ENCODE data around the gene CACNA1E. TPM values are rescaled to one million over a fixed set of nuclear protein-coding genes. Genes with fewer than 3 reads are reported as not detected.
"Not testable (repeated sequence)": the region's sequence is repeated elsewhere in the genome, so short reads cannot be mapped to it uniquely, and the experiment has no call there.

The CACNA1E gene
- total RNA-seq, 4 donors from 2014 or later = 0.19 to 1.3 (median 0.44) TPM; not detected in 1

GRCh38 chr1:181846001-181846645, 362.8 kb downstream of the CACNA1E start:
- TF ChIP-seq CTCF (IDR thresholded peaks at IDR 0.05) = no peak
- DNase-seq (ENCODE audit: low spot score) (no peak), ATAC-seq (ENCODE audit: low FRiP score) (no peak)

GRCh38 chr1:181846681-181847080, 363.4 kb downstream of the CACNA1E start:
- TF ChIP-seq CTCF (IDR thresholded peaks at IDR 0.05) = no peak
- DNase-seq (ENCODE audit: low spot score) (no peak), ATAC-seq (ENCODE audit: low FRiP score) (no peak)

- TF ChIP-seq CTCF (IDR thresholded peaks at IDR 0.05) = no peak
Observed at GRCh38 chr1:181849071-181849470, 365.8 kb downstream of the CACNA1E start.

GRCh38 chr1:181854212-181854611, 370.9 kb downstream of the CACNA1E start:
- ATAC-seq (ENCODE audit: low FRiP score); DNase-seq (ENCODE audit: low spot score): not testable (repeated sequence)

More at GRCh38 chr1:181849071-181849470, 365.8 kb downstream of the CACNA1E start:
- ATAC-seq (ENCODE audit: low FRiP score) (no peak), DNase-seq (ENCODE audit: low spot score) (no peak)

GRCh38 chr1:181855380-181855779, 372.1 kb downstream of the CACNA1E start:
- no peak for ATAC-seq (ENCODE audit: low FRiP score)
- DNase-seq (ENCODE audit: low spot score) = no peak
- TF ChIP-seq CTCF (IDR thresholded peaks at IDR 0.05) = no peak

Small RNA genes lying within 50 kb of the gene (small RNA-seq; reads per million reads assigned to genes)
- gene RF00017 = not detected
- gene RNA5SP70 = not detected
